HG03159 (cell line): ENCODE data around the gene CIAO2B.
"Not testable (repeated sequence)": the region's sequence is repeated elsewhere in the genome, so short reads cannot be mapped to it uniquely, and the experiment has no call there.

ENCODE experiments used
- ATAC-seq: cut with Tn5 transposase; IDR thresholded peaks from one replicate; pipeline ENCODE4 v1.9.1; 2021; ENCODE audit warnings: mild to moderate bottlenecking, moderate library complexity; ENCODE audit not compliant: unreplicated experiment

The CIAO2B gene

GRCh38 chr16:66956154-66956457 is 21.9 kb upstream of the CIAO2B start:
- ATAC-seq: not testable (repeated sequence)

DNA sequence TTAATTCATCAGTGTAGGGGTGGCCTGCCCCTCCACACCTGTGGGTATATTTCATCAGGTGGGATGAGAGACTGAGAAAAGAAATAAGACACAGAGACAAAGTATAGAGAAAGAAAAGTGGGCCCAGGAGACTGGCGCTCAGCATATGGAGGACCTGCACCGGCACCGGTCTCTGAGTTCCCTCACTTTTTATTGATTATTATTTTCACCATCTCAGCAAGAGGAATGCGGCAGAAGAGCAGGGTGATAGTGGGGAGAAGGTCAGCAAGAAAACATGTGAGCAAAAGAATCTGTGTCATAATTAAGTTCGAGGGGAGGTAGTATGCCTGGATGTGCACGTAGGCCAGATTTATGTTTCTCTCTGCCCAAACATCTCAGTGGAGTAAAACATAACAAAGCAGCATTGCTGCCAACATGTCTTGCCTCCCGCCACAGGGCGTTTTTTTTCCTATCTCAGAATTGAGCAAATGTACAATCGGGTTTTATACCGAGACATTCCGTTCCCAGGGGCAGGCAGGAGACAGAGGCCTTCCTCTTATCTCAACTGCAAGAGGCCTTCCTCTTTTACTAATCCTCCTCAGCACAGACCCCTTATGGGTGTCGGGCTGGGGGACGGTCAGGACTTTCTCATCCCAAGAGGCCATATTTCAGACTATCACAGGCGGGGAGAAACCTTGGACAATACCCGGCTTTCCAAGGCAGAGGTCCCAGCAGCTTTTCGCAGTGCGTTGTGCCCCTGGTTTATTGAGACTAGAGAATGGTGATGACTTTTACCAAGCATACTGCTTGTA is 21.4 kb upstream of the CIAO2B start:
- not testable (repeated sequence) for ATAC-seq

- ATAC-seq: no peak
Measured at GRCh38 chr16:66954097-66954659, 20.0 kb upstream of the CIAO2B start.

GRCh38 chr16:66953462-66954096 is 19.4 kb upstream of the CIAO2B start:
- no peak for ATAC-seq

- no peak for ATAC-seq
Measured at GRCh38 chr16:66952430-66953110, 18.4 kb upstream of the CIAO2B start.

DNA sequence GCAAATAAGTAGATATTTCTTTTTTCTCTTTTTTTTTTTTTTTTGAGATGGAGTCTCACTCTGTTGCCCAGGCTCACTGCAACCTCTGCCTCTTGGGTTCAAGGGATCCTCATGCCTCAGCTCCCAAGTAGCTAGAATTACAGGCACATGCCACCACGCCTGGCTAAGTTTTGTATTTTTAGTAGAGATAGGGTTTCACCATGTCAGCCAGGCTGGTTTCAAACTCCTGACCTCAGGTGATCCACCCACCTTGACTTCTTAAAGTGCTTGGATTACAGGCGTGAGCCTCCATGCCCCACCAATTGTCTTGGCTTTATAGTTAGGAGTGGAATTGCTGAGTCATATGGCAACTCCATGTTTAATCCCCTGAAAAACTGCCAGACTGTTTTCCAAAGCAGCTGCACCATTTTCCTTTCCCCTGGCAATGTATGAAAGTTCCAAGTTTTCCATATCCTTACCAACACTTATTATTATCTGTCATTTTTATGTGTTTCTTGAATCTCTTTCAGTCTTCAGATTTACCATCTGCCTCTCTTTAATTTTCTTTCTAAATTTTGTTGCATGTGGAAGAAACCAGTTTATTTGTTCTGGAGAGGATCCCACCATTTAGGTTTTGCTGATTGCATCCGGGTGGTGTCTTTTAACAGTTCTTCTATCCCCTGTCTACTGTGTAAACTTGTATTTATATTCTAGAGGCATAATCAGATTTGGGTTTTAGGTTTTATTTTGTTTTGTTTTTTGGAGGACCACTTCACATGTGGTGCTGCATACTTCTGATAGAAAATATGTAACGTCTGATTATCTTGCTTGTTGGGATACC is 17.0 kb upstream of the CIAO2B start:
- ATAC-seq: no peak

DNA sequence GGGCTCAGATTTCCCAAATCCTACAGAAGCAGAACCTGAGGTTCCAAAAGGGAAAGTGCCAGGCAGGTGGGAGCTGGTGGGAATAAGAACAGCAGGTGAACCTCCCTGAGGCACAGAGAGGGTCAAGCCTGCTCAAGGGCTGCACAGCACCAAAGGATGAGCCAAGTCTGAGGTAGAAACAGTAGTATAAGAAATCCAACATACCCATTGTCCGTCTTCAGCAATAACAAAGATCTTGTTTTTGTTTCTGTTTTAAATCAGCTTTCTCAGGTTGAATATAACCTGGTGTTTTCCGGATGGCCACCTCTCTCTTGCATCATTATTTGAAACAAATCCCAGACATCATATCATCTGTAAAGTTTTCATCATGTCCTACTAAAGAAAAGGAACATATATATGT is 16.2 kb upstream of the CIAO2B start:
- no peak for ATAC-seq

DNA sequence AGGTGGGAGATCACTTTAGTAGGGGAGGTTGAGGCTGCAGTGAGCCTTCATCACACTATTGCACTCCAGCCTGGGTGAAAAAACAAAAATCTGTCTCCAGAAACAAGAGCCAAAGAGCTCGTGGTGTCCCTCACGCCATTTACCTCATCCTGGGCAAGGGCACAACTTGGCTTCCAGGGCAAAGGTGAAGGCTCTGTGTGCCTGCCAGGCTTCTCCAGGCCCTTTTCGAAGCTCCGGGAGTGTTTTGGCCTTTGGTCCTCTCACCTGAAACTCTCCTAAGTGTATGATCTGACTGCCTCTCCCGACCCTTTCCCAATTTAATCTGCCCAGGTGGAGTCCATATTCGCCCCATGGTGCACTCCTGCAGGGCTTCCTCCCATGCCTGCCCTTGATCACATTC is 15.3 kb upstream of the CIAO2B start:
- ATAC-seq: no peak

GRCh38 chr16:66948837-66949225 is 14.6 kb upstream of the CIAO2B start:
- no peak for ATAC-seq

DNA sequence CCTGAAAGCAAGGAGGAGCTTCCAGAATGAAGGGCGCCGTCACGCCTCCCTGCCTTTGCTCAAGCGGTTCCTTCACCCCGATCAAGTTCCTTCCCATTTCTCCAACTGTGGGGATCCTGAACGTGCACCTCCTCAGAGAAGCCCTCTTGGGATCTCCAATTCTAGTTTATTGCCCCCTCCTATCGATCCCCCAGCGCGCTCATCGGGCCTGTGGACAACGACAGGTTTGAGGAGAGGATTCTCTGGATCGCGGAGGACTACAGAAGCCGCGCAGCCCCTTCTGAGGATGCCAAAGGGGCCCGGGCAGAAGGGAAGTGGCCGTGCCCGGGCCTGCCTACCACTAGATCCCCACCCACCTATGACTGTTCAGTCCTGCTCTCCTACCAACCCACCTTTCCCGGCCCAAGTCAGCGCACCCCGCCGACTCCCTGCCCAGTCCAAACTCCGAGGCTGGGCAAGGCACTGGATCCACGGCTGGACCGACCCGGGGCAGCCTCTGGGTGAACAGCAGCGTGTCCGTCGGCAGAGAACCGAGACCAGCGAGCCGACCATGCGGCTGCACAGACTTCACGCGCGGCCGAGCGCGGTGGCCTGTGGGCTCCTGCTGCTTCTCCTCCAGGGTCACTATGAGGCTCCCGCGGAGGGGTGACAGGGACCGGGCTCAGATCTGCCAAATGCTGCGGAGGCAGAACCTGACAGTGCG is 14.1 kb upstream of the CIAO2B start:
- ATAC-seq: no peak

DNA sequence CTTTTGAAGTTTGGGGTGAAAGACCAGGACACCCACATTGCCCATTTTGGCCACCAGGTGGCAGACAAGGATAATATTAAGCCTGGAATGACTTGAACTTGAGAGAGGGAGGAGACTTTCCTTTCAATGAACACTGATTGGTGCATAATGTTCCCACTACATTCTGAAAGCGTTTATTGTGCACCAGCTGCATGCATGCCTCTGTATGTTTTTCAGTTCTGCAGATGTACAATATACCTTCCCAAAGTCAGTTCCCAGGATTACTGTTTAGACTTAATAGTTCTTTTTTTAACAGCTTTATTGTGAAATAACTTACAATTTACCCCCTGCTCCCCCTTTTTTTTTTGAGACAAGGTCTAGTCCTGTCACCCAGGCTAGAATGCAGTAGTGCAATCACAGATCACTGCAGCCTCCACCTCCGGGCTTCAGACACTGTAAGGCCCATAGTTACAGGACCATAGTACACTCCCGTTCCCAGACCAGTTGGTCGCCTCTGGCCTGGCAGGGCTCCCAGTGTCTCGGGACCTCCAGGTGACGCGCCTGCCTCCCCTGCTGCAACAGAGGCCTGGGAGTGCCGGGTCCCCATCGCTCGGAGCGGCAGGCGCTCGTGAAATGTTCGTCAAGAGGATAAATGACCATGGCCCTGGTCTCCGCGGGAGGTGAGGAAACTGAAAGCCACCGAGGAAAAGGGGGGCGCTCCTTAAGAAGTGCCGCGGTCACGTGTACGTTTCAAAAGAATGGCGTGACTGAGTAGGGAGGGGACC is 13.3 kb upstream of the CIAO2B start:
- peak; percentile 71 for ATAC-seq

GRCh38 chr16:66946974-66947301 is 12.7 kb upstream of the CIAO2B start:
- no peak for ATAC-seq

- no peak for ATAC-seq
Measured at GRCh38 chr16:66946541-66946940, 12.3 kb upstream of the CIAO2B start.

DNA sequence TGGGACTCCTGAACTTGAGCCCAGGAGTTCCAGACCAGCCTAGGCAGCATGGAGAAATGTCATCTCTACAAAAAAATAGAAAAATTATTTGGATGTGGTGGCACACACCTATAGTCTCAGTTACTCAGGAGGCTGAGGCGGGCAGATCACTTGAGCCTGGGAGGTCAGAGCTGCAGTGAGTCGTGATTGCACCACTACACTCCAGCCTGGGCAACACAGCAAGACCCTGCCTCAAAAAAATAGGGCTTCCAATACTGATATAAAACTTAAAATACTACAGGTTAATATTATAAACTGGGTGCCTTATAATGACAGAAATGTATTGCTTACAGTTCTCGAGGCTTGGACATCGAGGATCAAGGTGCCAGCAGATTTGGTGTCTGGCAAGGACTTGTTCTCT is 11.7 kb upstream of the CIAO2B start:
- ATAC-seq: no peak

DNA sequence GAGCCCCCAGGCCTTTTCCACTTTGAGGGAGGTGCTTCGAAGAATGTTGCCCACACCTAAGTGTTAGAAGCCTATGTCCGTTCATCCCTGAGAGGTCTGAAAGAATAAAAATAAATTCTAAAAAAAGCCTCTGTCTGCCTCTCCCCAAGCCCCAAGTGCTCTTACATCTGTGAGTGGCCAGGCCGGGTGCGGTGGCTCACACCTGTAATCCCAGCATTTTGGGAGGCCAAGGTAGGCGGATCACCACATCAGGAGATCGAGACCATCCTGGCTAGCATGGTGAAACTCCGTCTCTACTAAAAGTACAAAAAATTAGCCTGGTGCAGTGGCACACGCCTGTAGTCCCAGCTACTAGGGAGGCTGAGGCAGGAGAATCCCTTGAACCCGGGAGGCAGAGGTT is 10.8 kb upstream of the CIAO2B start:
- ATAC-seq: not testable (repeated sequence)

GRCh38 chr16:66944054-66944441 is 9.8 kb upstream of the CIAO2B start:
- no peak for ATAC-seq

- no peak for ATAC-seq
Measured at GRCh38 chr16:66943426-66944053, 9.3 kb upstream of the CIAO2B start.

- no peak for ATAC-seq
Measured at GRCh38 chr16:66942981-66943380, 8.8 kb upstream of the CIAO2B start.

DNA sequence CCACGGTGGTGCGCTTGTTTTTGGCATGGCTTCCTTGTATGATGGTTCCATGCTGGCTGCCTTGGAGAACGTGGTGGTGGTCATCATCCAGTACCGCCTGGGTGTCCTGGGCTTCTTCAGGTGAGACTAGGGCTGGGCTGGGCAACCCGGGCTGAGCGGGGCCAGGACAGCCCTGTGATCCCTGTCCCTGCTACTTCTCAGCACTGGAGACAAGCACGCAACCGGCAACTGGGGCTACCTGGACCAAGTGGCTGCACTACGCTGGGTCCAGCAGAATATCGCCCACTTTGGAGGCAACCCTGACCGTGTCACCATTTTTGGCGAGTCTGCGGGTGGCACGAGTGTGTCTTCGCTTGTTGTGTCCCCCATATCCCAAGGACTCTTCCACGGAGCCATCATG is 6.0 kb upstream of the CIAO2B start:
- ATAC-seq: no peak
